CD14-positive monocyte (primary cell): Measurements from ENCODE around the gene TANC1. TPM values are rescaled to one million over a fixed set of nuclear protein-coding genes. Genes with fewer than 3 reads are reported as not detected.

ENCODE experiments used
- DNase-seq, 3 donors: peaks; one replicate each; pipeline ENCODE4 v3.0.0-alpha.2; 2011 to 2022
- H2AFZ ChIP-seq: 2 replicates; pipeline ENCODE4 v1.6.0; 2012; ENCODE audit warnings: mild to moderate bottlenecking, low read depth, low read length, inconsistent platforms; ENCODE audit not compliant: insufficient read depth, poor library complexity, severe bottlenecking
- H3K27ac ChIP-seq, 2 donors: 1 replicate in 1 of 2; 2 replicates in 1 of 2; pipeline ENCODE4 v1.5.1; 2012 to 2013; ENCODE audit warnings: low read length in 2 of 2, control low read depth in 1 of 2, inconsistent platforms in 1 of 2, low read depth in 1 of 2, mild to moderate bottlenecking in 1 of 2
- H3K27me3 ChIP-seq, 2 donors: one replicate each; pipeline versions ENCODE4 v1.6.0 to v1.6.1; 2011 to 2013; ENCODE audit warnings: low read length in 2 of 2; ENCODE audit not compliant: control insufficient read depth in 2 of 2, insufficient read depth in 2 of 2
- H3K36me3 ChIP-seq, 2 donors: replicated peaks in 1 of 2; 1 replicate in 1 of 2; 2 replicates in 1 of 2; pipeline versions ENCODE4 v1.5.1 to v1.6.1; 2012 to 2013; ENCODE audit warnings: low read length in 2 of 2, control low read depth in 1 of 2, inconsistent platforms in 1 of 2, mild to moderate bottlenecking in 1 of 2; ENCODE audit not compliant: insufficient read depth in 2 of 2, control insufficient read depth in 1 of 2
- H3K4me1 ChIP-seq, 2 donors: 1 replicate in 1 of 2; 2 replicates in 1 of 2; pipeline versions ENCODE4 v1.5.1 to v1.6.1; 2012 to 2013; ENCODE audit warnings: low read length in 2 of 2, control low read depth in 1 of 2, inconsistent platforms in 1 of 2, mild to moderate bottlenecking in 1 of 2, moderate library complexity in 1 of 2; ENCODE audit not compliant: insufficient read depth in 2 of 2, control insufficient read depth in 1 of 2
- H3K4me2 ChIP-seq: replicated peaks from 2 replicates; pipeline ENCODE3; 2012; ENCODE audit warnings: low read length, moderate library complexity, mild to moderate bottlenecking; ENCODE audit not compliant: poor library complexity, severe bottlenecking; ENCODE audit errors: extremely low read depth
- H3K4me3 ChIP-seq, 3 experiments: fragments of 200-600 bp in 1 of 3; sonication (generic) in 1 of 3; replicated peaks in 1 of 3; 1 replicate in 2 of 3; 2 replicates in 1 of 3; pipeline ENCODE4 v1.5.1; 2011 to 2013; ENCODE audit warnings: low read length in 3 of 3, mild to moderate bottlenecking in 3 of 3, control low read depth in 2 of 3, low read depth in 2 of 3, inconsistent platforms in 1 of 3, moderate library complexity in 1 of 3
- H3K79me2 ChIP-seq: 2 replicates; pipeline ENCODE4 v1.6.0; 2012; ENCODE audit warnings: mild to moderate bottlenecking, control low read depth, inconsistent platforms, low read length, moderate library complexity; ENCODE audit not compliant: insufficient read depth
- H3K9ac ChIP-seq: 2 replicates; pipeline ENCODE4 v1.6.0; 2017; ENCODE audit warnings: low read length, mild to moderate bottlenecking; ENCODE audit not compliant: insufficient read depth, poor library complexity, severe bottlenecking
- H3K9me3 ChIP-seq, 2 donors: replicated peaks in 1 of 2; 1 replicate in 1 of 2; 2 replicates in 1 of 2; pipeline versions ENCODE4 v1.5.1 to v1.6.1; 2012 to 2013; ENCODE audit warnings: low read length in 2 of 2, control low read depth in 1 of 2; ENCODE audit not compliant: control insufficient read depth in 1 of 2, insufficient read depth in 1 of 2
- H4K20me1 ChIP-seq: 2 replicates; pipeline ENCODE4 v1.6.0; 2012; ENCODE audit warnings: mild to moderate bottlenecking, low read length, control low read depth, moderate library complexity; ENCODE audit not compliant: insufficient read depth
- H3K27ac Mint-ChIP-seq, 7 donors: one replicate each; pipeline ENCODE4 v1.8.0; 2020; ENCODE audit warnings: mild to moderate bottlenecking in 7 of 7, mixed read lengths in 7 of 7, moderate library complexity in 6 of 7, inconsistent platforms in 2 of 7
- H3K27me3 Mint-ChIP-seq, 3 donors: one replicate each; pipeline ENCODE4 v1.8.0; 2021 to 2022; ENCODE audit warnings: low read depth in 3 of 3, mild to moderate bottlenecking in 3 of 3, mixed read lengths in 3 of 3, moderate library complexity in 3 of 3, inconsistent platforms in 1 of 3
- H3K36me3 Mint-ChIP-seq, 2 donors: one replicate each; pipeline ENCODE4 v1.8.0; 2020; ENCODE audit warnings: mixed read lengths in 2 of 2, inconsistent platforms in 1 of 2, mild to moderate bottlenecking in 1 of 2
- H3K4me1 Mint-ChIP-seq: one replicate; pipeline ENCODE4 v1.8.0; 2020; ENCODE audit warnings: mild to moderate bottlenecking, mixed read lengths
- H3K4me3 Mint-ChIP-seq, 2 donors: one replicate each; pipeline ENCODE4 v1.8.0; 2020; ENCODE audit warnings: mild to moderate bottlenecking in 2 of 2, mixed read lengths in 2 of 2, moderate library complexity in 1 of 2
- H3K9me3 Mint-ChIP-seq, 7 donors: one replicate each; pipeline ENCODE4 v1.8.0; 2020 to 2022; ENCODE audit warnings: mixed read lengths in 7 of 7, mild to moderate bottlenecking in 6 of 7, moderate library complexity in 6 of 7, inconsistent platforms in 2 of 7
- CTCF ChIP-seq: fragments of 200-600 bp; IDR thresholded peaks from one replicate; pipeline ENCODE4 v1.8.0; 2022; ENCODE audit warnings: antibody characterized with exemption, mild to moderate bottlenecking
- WGBS: methylation state at CpG from one replicate; pipeline ENCODE4 v1.1.5; 2013; ENCODE audit warnings: missing lambda C conversion rate; ENCODE audit not compliant: insufficient coverage; 5-methylcytosine and 5-hydroxymethylcytosine counted together
- intact Hi-C, 2 donors: fragments of 100-400 bp; cut with micrococcal nuclease; formaldehyde crosslinking; loops; one replicate each; pipeline versions ENCODE4 v1.15.0 to v1.15.1; 2023
- polyA plus RNA-seq, 3 donors: library from polyadenylated mRNA; depleted of rRNA in 1 of 3; unstranded in 2 of 3; stranded (reverse) in 1 of 3; fragments of 300-500 nt in 2 of 3; fragments of >200 nt in 1 of 3; fragmentation: Illumina TruSeq in 2 of 3; gene quantifications; 1 replicate in 2 of 3; 2 replicates in 1 of 3; pipeline ENCODE4 v1.2.3, GENCODE V29; 2012 to 2021

Gene TANC1
- polyA plus RNA-seq, 3 donors = 0.04 TPM; not detected in 2

- no peak for TF ChIP-seq CTCF
- Mint-ChIP-seq H3K27me3 (peaks cover 0 to 2% (median 0%) of the 10 kb centered on the region in 3 donors), H3K4me1 (peaks cover 9% of the 10 kb centered on the region), H3K36me3 (peaks cover 9 to 10% of the 10 kb centered on the region in 2 donors), H3K4me3 (no peak overlapping the region), H3K9me3 (peaks cover 0 to 3% (median 0%) of the 10 kb centered on the region in 7 donors), H3K27ac (peak overlapping the region in 5 of 7 donors; percentile 14 to 79 (median 68))
- peaks cover 12 to 13% of the 10 kb centered on the region in 2 donors for H3K4me1 ChIP-seq
- peak overlapping the region in 1 of 2 donors; percentile 70 for H3K27ac ChIP-seq
- 98% methylated on average over 10 of the region's 26 CpGs for WGBS
- no peaks in the 10 kb centered on the region for H4K20me1 ChIP-seq
- H3K9me3 ChIP-seq = no peaks in the 10 kb centered on the region
- no peak overlapping the region for H3K4me2 ChIP-seq
- H3K9ac ChIP-seq = no peak overlapping the region
- no peaks in the 10 kb centered on the region for H3K27me3 ChIP-seq
- no peak overlapping the region for H2AFZ ChIP-seq
- DNase-seq = no peak
- H3K4me3 ChIP-seq = no peak overlapping the region
- no peaks in the 10 kb centered on the region for H3K79me2 ChIP-seq
- intact Hi-C loops = no loop called here
- peaks cover 0 to 4% of the 10 kb centered on the region in 2 donors for H3K36me3 ChIP-seq
Measured at GRCh38 chr2:159225025-159226016, 256.9 kb downstream of the TANC1 start.

GRCh38 chr2:159226059-159226461 lies 257.6 kb downstream of the TANC1 start:
- peak; percentile 73 to 88 (median 84) for DNase-seq
- H3K27me3 ChIP-seq = no peaks in the 10 kb centered on the region
- H3K9me3 ChIP-seq = no peaks in the 10 kb centered on the region
- Mint-ChIP-seq H3K27me3 (no peaks in the 10 kb centered on the region), H3K4me1 (peaks cover 9% of the 10 kb centered on the region), H3K27ac (peak overlapping the region in 5 of 7 donors; percentile 42 to 79 (median 68)), H3K36me3 (peaks cover 10 to 16% of the 10 kb centered on the region in 2 donors), H3K9me3 (peaks cover 0 to 3% (median 0%) of the 10 kb centered on the region in 7 donors), H3K4me3 (no peak overlapping the region)
- no peak overlapping the region for H3K4me2 ChIP-seq
- peaks cover 12 to 13% of the 10 kb centered on the region in 2 donors for H3K4me1 ChIP-seq
- H3K4me3 ChIP-seq = no peak overlapping the region
- TF ChIP-seq CTCF = no peak
- H3K9ac ChIP-seq = no peak overlapping the region
- no peak overlapping the region for H2AFZ ChIP-seq
- H4K20me1 ChIP-seq = no peaks in the 10 kb centered on the region
- H3K36me3 ChIP-seq = peaks cover 0 to 7% of the 10 kb centered on the region in 2 donors
- peak overlapping the region in 1 of 2 donors; percentile 70 for H3K27ac ChIP-seq
- 37% methylated on average over 3 of the region's 5 CpGs for WGBS
- intact Hi-C loops = no loop called here
- H3K79me2 ChIP-seq = no peaks in the 10 kb centered on the region
